WERI-Rb-1 (cell line): Measurements from ENCODE around the gene ACAD11.
A peak's percentile ranks its signal among the peaks of the same experiment; 100 is the strongest.

Experiments
- DNase-seq: peaks from one replicate; pipeline ENCODE4 v3.0.0-alpha.2; 2020
- H3K27ac ChIP-seq: fragments of 250-450 bp; sonication (Bioruptor Pico); 2 replicates; pipeline ENCODE4 v1.5.1; 2020; ENCODE audit warnings: mild to moderate bottlenecking, moderate library complexity
- H3K27me3 ChIP-seq: fragments of 250-450 bp; sonication (Bioruptor Pico); 2 replicates; pipeline ENCODE4 v1.5.1; 2021; ENCODE audit warnings: mild to moderate bottlenecking, low read depth, moderate library complexity; ENCODE audit not compliant: insufficient read depth, severe bottlenecking
- H3K36me3 ChIP-seq: fragments of 250-450 bp; sonication (Bioruptor Pico); 2 replicates; pipeline ENCODE4 v1.5.1; 2020; ENCODE audit warnings: mild to moderate bottlenecking, moderate library complexity
- H3K4me3 ChIP-seq: 2 replicates; pipeline ENCODE4 v1.5.1; 2011; ENCODE audit warnings: low read depth, mild to moderate bottlenecking, control low read depth, low read length
- H3K9me3 ChIP-seq: fragments of 250-450 bp; sonication (Bioruptor Pico); 2 replicates; pipeline ENCODE4 v1.5.1; 2021; ENCODE audit warnings: mild to moderate bottlenecking, moderate library complexity; ENCODE audit not compliant: severe bottlenecking
- TF ChIP-seq, protein P1 (sequence below): IDR thresholded peaks from 2 replicates; pipeline ENCODE4 v1.5.1; 2011; ENCODE audit warnings: low read depth, mild to moderate bottlenecking, control low read depth, inconsistent platforms, low read length

ACAD11 gene

DNA sequence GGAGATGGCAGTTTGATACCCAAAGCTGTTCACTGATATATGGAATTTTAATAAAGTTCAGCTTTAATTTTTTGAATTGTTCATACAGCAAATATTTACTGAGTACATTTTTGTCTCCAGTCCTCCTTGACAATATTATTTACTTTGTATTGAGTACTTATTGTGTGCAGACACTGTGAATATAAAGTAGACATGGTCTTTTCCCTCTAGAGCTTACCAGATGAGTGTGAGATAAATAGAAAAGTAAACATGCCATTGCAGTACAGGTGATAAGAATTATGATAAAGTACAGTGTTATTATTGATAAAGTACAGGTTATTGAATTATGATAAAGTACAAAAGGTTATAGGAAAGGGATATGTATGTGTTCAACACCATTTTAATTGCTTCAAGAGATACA, 2.6 kb upstream of the ACAD11 start:
- peaks cover 11% of the 10 kb centered on the region for H3K36me3 ChIP-seq
- no peak overlapping the region for H3K27ac ChIP-seq
- no peak overlapping the region for H3K4me3 ChIP-seq
- TF ChIP-seq, protein P1, sequence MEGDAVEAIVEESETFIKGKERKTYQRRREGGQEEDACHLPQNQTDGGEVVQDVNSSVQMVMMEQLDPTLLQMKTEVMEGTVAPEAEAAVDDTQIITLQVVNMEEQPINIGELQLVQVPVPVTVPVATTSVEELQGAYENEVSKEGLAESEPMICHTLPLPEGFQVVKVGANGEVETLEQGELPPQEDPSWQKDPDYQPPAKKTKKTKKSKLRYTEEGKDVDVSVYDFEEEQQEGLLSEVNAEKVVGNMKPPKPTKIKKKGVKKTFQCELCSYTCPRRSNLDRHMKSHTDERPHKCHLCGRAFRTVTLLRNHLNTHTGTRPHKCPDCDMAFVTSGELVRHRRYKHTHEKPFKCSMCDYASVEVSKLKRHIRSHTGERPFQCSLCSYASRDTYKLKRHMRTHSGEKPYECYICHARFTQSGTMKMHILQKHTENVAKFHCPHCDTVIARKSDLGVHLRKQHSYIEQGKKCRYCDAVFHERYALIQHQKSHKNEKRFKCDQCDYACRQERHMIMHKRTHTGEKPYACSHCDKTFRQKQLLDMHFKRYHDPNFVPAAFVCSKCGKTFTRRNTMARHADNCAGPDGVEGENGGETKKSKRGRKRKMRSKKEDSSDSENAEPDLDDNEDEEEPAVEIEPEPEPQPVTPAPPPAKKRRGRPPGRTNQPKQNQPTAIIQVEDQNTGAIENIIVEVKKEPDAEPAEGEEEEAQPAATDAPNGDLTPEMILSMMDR = no peak
- DNase-seq = no peak
- H3K27me3 ChIP-seq = no peaks in the 10 kb centered on the region
- H3K9me3 ChIP-seq = no peaks in the 10 kb centered on the region

DNA sequence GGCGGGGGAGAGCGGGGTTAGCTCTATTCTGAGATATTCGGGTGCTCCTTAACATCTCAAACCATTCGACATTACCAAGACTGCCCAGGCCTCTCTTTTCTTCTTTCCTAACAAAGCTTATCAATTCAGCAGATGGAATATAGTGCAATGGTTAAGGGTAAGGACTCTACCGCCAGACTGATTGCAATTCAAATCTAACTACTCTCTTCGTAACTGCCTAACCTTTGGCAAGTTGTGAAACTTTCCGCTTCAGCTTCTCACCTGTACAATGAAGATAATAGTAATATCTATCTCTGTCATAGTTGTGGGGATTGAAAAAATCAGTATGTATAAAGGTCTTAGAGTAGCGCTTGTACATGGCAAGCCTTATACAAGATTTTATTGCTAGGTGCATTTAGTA, 1.5 kb upstream of the ACAD11 start:
- peak overlapping the region; percentile 58 for H3K4me3 ChIP-seq
- TF ChIP-seq, protein P1 = no peak
- peaks cover 7% of the 10 kb centered on the region for H3K36me3 ChIP-seq
- H3K27me3 ChIP-seq = no peaks in the 10 kb centered on the region
- no peak overlapping the region; the same call in 1 of the 2 replicates for H3K27ac ChIP-seq
- no peak for DNase-seq
- H3K9me3 ChIP-seq = no peaks in the 10 kb centered on the region

- Histone ChIP-seq H3K4me3 (peak overlapping the region; percentile 58), H3K9me3 (no peaks in the 10 kb centered on the region), H3K27me3 (no peaks in the 10 kb centered on the region), H3K27ac (peak overlapping the region; percentile 90), H3K36me3 (peaks cover 7% of the 10 kb centered on the region)
- TF ChIP-seq, protein P1 = no peak
- DNase-seq = no peak
These were observed 1.1 kb upstream of the ACAD11 start for GRCh38 chr3:132660811-132661070.

DNA sequence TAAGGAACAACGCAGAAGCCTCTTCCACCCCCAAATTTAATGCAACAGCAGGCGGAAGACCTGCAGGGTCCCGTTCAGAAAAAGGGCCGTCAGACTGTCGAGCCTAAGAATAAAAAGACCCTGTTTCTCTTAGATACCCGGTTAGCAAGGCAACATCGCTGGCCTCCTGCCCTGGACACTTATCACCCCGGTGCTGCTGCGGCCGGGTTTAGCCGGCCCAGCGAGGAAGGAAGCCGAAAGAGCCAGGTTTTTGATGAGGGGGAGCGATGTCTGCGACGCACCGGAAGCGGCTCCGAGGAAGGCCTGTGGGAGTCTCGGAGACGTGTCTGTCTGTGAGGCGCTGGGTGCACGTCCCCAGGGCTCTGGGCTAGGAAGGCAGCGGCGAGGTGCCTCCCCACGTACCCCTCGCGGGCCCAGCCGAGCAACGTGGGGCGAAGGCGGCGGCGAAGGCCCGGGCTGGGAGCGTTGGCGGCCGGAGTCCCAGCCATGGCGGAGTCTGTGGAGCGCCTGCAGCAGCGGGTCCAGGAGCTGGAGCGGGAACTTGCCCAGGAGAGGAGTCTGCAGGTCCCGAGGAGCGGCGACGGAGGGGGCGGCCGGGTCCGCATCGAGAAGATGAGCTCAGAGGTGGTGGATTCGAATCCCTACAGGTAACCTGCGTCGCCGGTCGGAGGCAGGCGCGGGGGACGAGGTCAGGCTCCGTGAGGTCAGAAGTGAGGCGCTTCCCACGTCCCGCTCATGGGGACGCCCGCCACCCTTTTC, 622 bp upstream of the ACAD11 start, which contains the start of gene UBA5:
Gene UBA5 (plus strand): TSS at position 278 of the 759 bp plus-strand sequence. CDS start 209 bp downstream, at position 487.
- peak within 1 kb of the TSS; percentile 90 for H3K27ac ChIP-seq
- H3K9me3 ChIP-seq = no peaks in the 10 kb centered on the region
- peak; percentile 67 for DNase-seq
- TF ChIP-seq, protein P1 = no peak
- peak within 1 kb of the TSS; percentile 58 for H3K4me3 ChIP-seq
- H3K36me3 ChIP-seq = peaks cover 7% of the 10 kb centered on the region
- no peaks in the 10 kb centered on the region for H3K27me3 ChIP-seq

GRCh38 chr3:132659000-132659364, 627 bp downstream of the ACAD11 start:
- TF ChIP-seq, protein P1 = no peak
- H3K36me3 ChIP-seq = peaks cover 7% of the 10 kb centered on the region; the same call in 1 of the 2 replicates
- DNase-seq = no peak
- H3K27ac ChIP-seq = no peak overlapping the region; the same call in 1 of the 2 replicates
- H3K9me3 ChIP-seq = no peaks in the 10 kb centered on the region
- no peaks in the 10 kb centered on the region for H3K27me3 ChIP-seq
- H3K4me3 ChIP-seq = peak overlapping the region; percentile 58
